ENCODE data around the gene GIPC3. TPM values are rescaled to one million over a fixed set of nuclear protein-coding genes. Genes with fewer than 3 reads are reported as not detected.
"Not testable (repeated sequence)": the region's sequence is repeated elsewhere in the genome, so short reads cannot be mapped to it uniquely, and the experiment has no call there.

Gene GIPC3
- total RNA-seq, 2 experiments from 2014 or later = 0.19 to 0.26 TPM

DNA sequence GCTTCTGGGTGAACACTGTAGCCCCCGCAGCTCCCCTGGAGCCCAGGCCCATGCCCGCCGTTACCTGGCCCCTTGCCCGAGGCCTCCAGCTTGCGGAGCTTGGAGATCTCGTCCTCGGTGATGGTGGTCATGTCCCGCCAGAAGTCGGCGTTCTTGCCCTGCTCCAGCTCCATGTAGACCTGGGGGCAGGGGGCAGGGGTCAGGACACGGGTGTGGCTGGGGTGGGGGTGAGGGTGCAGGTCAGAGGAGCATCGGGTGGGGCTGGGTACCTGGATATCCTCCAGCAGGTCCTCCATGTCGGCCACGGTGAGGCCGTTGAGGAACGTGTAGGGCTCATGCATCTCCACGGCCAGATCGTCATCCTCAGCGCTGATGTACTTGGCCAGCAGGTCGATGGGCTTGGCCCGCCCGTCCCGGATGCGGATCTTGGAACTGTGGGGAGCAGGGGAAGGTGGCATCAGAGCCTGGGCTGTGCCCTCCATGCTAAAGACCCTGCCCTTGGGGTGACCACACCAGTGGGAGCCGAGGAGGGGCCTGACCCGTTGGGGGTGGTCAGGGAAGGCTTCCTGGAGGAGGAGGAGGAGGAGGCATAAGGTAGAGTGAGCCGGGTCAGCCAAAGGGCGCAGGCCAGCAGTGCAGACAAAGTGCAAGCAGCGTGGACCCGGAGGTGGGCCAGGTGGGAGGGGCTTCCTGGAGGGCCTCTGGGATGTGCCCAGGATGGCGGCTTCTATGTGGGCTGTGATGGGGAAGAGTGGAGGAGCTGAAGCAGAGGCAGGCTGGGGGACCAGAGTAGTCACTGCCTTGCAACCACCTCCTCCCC, 33.7 kb downstream of the GIPC3 start:
- Mint-ChIP-seq H3K4me3 (no peak overlapping the region), H3K27me3 (no peaks in the 10 kb centered on the region), H3K4me1 (ENCODE audit: low read depth) (peaks cover under 1% of the 10 kb centered on the region), H3K36me3 (peaks cover 1% of the 10 kb centered on the region), H3K9me3 (no peaks in the 10 kb centered on the region), H3K27ac (no peak overlapping the region)
- ChIA-PET POLR2A (no interaction called here), CTCF (interaction anchor here (0.7 to 2.2 kb wide), 6 partner anchors 33 to 80 kb away, joined by 3 to 5 read pairs (median 3); no protein-coding TSS in a partner anchor)
- intact Hi-C loops (cut with micrococcal nuclease) = loop anchor here (1.0 kb wide), 1 partner anchor 74 kb away; no protein-coding TSS in a partner anchor
- no peak for DNase-seq

DNA sequence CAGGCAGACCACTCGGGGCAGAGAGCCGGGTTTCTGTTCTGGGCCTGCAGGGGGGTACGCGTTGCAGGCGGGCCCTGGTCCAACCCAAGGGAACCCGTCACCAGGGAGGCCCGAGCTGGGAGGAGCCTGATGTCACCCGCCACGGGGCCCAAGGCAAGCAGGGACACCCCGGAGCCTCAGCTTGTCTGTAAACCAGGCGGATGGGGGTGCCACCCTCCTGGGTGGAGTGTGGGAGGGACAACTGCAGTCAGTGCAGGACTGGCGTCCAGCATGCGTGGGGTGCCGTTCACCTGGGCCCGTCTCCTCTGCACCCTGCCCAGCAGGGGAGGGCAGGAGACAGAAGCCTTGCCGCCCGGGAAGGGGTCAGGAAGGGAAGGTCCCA, 34.3 kb downstream of the GIPC3 start:
- POLR2A ChIA-PET = no interaction called here
- Mint-ChIP-seq H3K36me3 (peaks cover 1% of the 10 kb centered on the region), H3K9me3 (no peaks in the 10 kb centered on the region), H3K27ac (no peak overlapping the region), H3K27me3 (no peaks in the 10 kb centered on the region), H3K4me3 (no peak overlapping the region), H3K4me1 (ENCODE audit: low read depth) (peaks cover 7% of the 10 kb centered on the region)
- intact Hi-C loops (cut with micrococcal nuclease) = no loop called here
- CTCF ChIA-PET = interaction anchor here (0.7 to 1.5 kb wide), 2 partner anchors 33 to 79 kb away, joined by 3 to 4 read pairs; no protein-coding TSS in a partner anchor
- DNase-seq = no peak

DNA sequence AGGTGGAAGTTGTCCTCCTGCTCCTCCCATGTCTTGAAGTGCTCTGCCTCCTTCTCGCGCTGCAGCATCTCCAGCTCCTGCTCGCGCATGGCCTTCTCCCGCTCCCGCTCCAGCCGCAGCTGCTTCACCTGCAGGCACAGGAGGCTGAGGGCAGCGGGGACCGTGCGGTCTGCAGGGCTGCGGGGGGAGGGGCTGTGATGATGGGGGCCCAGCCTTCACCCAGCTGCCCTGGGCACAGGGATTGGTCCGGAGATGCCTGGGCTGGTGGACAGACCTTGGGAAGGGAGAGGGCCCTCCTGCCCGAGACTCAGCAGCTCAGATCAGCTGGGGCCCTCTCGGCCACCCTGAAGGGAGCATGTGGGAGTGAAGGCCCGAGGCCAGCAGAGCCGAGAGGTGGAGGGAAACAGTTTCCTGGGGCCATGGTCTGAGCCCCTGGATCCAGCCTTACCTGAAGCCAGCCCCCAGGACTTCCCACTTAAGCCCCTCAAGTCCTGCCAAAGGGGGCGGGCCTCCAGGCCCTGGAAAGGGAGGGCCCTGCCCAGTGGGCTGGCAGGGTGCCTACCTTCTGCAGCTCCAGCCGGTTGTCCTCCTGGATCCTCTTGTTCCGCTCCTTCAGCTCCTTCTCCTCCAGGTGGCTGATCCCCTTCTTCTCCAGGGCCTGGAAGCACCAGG, 35.0 kb downstream of the GIPC3 start:
- POLR2A ChIA-PET = no interaction called here
- peaks cover 1% of the 10 kb centered on the region for H3K36me3 Mint-ChIP-seq
- intact Hi-C loops (cut with micrococcal nuclease) = no loop called here
- H3K9me3 Mint-ChIP-seq = no peaks in the 10 kb centered on the region
- no peak for DNase-seq
- CTCF ChIA-PET = interaction anchor here (0.7 to 1.5 kb wide), 2 partner anchors 34 to 79 kb away, joined by 3 to 4 read pairs; no protein-coding TSS in a partner anchor
- H3K4me3 Mint-ChIP-seq = no peak overlapping the region
- peaks cover 11% of the 10 kb centered on the region for H3K4me1 Mint-ChIP-seq (ENCODE audit: low read depth)
- no peak overlapping the region for H3K27ac Mint-ChIP-seq
- H3K27me3 Mint-ChIP-seq = no peaks in the 10 kb centered on the region

DNA sequence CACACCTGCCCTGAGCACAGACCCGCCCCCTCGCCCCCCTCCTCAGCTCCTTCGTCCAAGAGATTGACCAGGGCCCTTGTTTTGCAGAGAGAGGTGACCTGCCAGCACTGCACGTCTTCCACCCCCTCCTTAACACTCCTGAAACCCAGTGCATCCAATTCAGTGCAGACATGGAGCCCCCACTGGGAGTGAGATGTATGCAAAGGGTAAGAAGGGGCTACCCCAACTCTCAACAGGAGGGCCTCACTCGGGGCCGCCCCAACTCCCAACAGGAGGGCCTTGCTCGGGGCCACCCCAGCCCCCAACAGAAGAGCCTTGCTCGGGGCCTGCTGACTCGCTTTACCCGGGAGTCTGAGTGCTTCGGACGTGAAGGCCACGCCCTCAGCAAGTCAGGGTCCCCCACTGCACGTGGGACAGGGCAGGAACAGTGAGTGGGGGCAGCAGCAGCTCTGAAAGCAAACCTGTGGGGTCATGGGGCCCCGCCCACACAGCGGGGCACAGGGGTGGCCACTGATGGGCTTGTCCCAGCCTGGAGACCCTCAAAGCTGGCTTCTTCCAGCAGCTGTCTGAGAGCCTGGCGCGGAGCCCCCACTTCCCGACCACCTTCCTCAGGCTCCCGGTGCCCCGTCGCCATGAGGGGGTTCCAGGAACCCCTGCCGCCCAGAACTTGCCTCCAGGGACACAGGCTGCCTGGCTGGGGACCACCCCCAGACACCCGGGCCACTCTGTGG, 35.7 kb downstream of the GIPC3 start:
- intact Hi-C loops (cut with micrococcal nuclease) = no loop called here

DNA sequence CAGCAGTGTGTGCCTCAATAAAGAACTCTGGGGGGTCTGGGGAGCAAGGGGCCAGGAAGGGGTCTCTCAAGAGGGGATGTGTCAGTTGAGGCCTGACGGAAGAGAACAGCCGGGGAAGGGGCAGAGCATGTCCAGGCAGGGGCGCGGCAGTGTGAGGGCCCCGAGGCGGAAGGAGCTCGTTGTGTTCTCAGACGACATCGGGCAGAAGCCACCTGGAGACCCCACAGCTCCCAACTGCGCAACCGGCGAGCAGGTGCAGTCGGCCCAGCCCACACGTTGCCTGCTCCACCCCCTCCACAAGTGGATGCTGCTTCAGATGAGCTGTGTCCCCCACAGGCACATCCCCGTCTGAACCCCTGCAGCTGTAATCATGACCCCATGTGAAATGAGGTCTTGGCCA, 36.4 kb downstream of the GIPC3 start:
- Mint-ChIP-seq H3K36me3 (peaks cover 1% of the 10 kb centered on the region), H3K9me3 (no peaks in the 10 kb centered on the region), H3K4me1 (ENCODE audit: low read depth) (peaks cover 20% of the 10 kb centered on the region), H3K27me3 (no peaks in the 10 kb centered on the region), H3K27ac (no peak overlapping the region), H3K4me3 (no peak overlapping the region)
- CTCF ChIA-PET = no interaction called here
- intact Hi-C loops (cut with micrococcal nuclease) = no loop called here
- POLR2A ChIA-PET = no interaction called here
- DNase-seq = no peak

More for the DNA sequence above, 35.7 kb downstream of the GIPC3 start:
- no peak for DNase-seq
- ChIA-PET CTCF (no interaction called here), POLR2A (no interaction called here)
- Mint-ChIP-seq H3K4me1 (ENCODE audit: low read depth) (peaks cover 15% of the 10 kb centered on the region), H3K36me3 (peaks cover 1% of the 10 kb centered on the region), H3K27ac (no peak overlapping the region), H3K9me3 (no peaks in the 10 kb centered on the region), H3K27me3 (no peaks in the 10 kb centered on the region), H3K4me3 (no peak overlapping the region)

DNA sequence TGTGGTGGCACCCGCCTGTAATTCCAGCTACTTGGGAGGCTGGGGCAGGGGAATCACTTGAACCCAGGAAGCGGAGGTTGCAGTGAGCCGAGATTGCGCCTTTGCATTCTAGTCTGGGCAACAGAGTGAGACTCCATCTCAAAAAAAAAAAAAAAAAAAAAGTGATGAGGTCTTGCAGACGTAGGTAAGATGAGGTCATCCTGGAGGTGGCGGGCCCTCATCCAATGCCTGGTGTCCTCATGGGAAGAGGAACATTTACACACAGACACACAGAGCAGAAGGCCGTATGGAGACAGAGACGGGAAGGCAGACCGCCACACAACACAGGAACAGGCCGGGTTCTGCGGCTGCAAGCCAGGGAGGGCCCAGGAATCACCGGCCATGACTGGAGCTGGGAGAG, 36.9 kb downstream of the GIPC3 start:
- no peak for DNase-seq
- Mint-ChIP-seq H3K27ac (no peak overlapping the region), H3K4me1 (ENCODE audit: low read depth) (peaks cover 24% of the 10 kb centered on the region), H3K4me3 (no peak overlapping the region), H3K36me3 (peaks cover 1% of the 10 kb centered on the region), H3K27me3 (no peaks in the 10 kb centered on the region), H3K9me3 (no peaks in the 10 kb centered on the region)
- CTCF ChIA-PET = interaction anchor here (1.2 kb wide), 1 partner anchor 30 kb away, joined by 3 read pairs; no protein-coding TSS in a partner anchor
- intact Hi-C loops (cut with micrococcal nuclease) = no loop called here
- POLR2A ChIA-PET = no interaction called here

DNA sequence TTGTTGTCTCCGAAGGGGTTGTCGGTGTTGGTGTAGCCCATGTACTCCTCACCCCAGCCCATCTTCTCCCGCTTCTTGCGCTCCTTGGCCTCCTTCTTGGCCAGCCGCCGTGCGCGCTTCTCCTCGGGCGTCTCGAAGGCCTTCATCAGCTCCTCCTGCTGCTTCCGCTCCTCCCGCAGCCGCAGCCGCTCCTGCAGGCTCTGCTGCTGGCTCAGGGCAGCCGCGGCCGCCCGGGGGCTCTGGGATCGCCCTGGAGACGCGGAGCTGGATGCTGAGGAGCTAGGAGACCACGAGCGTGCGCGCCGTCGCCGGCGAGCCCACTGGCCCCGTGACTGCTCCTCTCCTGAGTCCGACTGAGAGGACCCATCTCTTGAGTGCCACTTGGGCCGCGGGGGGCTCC, 38.4 kb downstream of the GIPC3 start:
- CTCF ChIA-PET = no interaction called here
- Mint-ChIP-seq H3K4me3 (no peak overlapping the region), H3K4me1 (ENCODE audit: low read depth) (peaks cover 24% of the 10 kb centered on the region), H3K27me3 (no peaks in the 10 kb centered on the region), H3K27ac (no peak overlapping the region), H3K36me3 (peaks cover 1% of the 10 kb centered on the region), H3K9me3 (no peaks in the 10 kb centered on the region)
- intact Hi-C loops (cut with micrococcal nuclease) = no loop called here
- POLR2A ChIA-PET = no interaction called here
- DNase-seq = no peak

DNA sequence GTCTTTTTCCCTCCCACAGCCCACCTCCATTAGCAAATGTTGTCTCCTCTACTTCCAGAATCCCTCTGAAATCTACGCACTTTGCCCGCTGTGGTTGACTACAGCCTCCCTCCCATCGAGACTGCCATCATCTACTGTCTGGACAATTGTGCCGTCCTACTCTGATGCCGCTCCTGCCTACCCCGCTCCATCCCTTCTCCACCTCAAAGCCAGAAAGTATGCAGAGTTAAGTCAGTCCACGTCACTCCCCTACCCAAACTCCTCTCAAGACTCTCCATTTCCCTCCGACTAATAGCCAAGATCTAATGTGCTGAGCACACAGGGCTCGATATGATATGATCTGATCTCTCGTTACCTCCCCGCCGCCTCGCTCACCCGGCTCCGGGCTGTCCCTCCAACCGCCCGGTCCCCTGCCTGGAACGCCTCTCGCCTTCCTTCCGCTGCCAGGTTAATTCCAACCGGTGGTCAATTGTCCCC, 40.8 kb downstream of the GIPC3 start:
- ChIA-PET POLR2A (no interaction called here), CTCF (no interaction called here)
- no peaks in the 10 kb centered on the region for H3K27me3 Mint-ChIP-seq
- peak overlapping the region; percentile 98 for H3K27ac Mint-ChIP-seq
- peaks cover 24% of the 10 kb centered on the region for H3K4me1 Mint-ChIP-seq (ENCODE audit: low read depth)
- intact Hi-C loops (cut with micrococcal nuclease) = loop anchor here (2.0 to 5.0 kb wide), 2 partner anchors 69 to 119 kb away; partner anchors contain the start of genes FZR1 and MFSD12
- DNase-seq = no peak
- no peaks in the 10 kb centered on the region for H3K9me3 Mint-ChIP-seq
- H3K36me3 Mint-ChIP-seq = no peaks in the 10 kb centered on the region
- peak overlapping the region; percentile 88 for H3K4me3 Mint-ChIP-seq

DNA sequence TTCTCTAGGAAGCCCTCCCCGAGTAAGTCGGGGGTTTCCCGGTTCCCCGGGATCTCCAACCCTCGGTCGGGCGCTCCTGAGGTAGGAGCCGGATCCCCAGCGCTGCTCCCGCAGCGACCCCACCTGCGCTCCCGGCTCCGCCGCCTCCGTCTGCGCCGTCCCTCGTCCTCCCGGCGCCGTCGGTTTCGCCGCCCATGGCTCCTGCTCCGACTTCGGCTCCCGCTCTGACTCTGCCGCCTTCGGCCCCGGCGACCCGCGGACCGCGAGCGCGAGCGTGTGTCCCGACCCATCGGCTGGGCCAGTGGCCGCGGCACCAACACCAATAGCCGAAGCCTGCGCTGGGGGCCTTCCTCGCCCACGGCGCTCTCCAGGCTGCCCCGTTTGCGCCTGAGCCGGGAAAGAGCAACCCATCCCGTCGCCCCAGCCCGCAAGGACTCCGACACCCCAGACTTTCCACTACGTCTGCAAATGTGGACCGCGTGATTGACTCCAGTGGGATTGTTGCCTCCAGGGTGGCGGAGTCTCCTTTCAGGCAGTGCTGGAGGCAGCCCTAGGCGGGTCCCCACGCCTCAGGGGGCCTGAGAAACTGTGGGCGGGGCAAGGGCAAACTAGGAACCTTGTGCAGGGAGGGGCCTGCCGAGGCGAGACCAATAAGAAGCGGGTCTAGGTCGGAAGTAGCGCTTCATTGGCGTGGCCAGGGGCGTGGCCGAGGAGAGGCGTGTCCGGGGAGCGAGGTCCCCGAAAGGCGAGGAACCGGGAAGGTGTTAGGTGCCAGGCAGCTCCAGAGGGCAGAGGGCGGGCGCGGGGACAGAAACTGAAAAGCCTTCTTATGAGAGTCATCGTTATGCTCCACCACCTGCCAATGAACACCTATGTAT, 41.4 kb downstream of the GIPC3 start, which contains the start of gene CACTIN:
TSS of gene CACTIN (minus strand) at position 318 of the 878 bp plus-strand sequence. CDS start at position 290, 28 bp downstream.
- H3K27ac Mint-ChIP-seq = peak within 1 kb of the TSS; percentile 98
- DNase-seq = peak; percentile 99
- H3K27me3 Mint-ChIP-seq = no peaks in the 10 kb centered on the region
- intact Hi-C loops (cut with micrococcal nuclease) = loop anchor here (2.0 to 5.0 kb wide), 2 partner anchors 69 to 120 kb away; partner anchors contain the start of genes FZR1 and MFSD12
- ChIA-PET POLR2A (interaction anchor here (1.4 kb wide), 1 partner anchor 96 kb away, joined by 4 read pairs; no protein-coding TSS in a partner anchor), CTCF (interaction anchor here (0.8 to 1.2 kb wide), 3 partner anchors 73 to 171 kb away, joined by 3 to 4 read pairs (median 4); partner anchors contain the start of gene PIP5K1C)
- no peaks in the 10 kb centered on the region for H3K9me3 Mint-ChIP-seq
- H3K36me3 Mint-ChIP-seq = no peaks in the 10 kb centered on the region
- H3K4me1 Mint-ChIP-seq (ENCODE audit: low read depth) = peaks cover 24% of the 10 kb centered on the region
- H3K4me3 Mint-ChIP-seq = peak within 1 kb of the TSS; percentile 88

DNA sequence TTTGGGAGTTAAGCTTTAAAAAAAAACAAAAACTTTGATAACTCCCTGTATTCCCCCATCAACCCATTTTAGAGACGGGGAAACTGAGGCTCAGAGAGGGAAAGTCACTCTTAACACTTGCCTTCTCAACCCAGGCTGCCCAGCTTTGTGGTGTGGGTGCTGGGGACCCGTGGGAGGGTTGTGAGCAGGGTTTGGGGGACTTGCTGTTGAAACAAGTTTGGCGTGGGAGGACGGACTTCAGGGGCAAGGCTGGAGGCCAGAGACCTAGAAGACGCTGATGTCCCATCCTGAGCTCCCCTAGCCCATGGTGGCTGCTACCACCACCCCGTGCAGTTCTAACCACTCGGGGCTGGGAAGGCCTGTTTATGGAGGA, 42.1 kb downstream of the GIPC3 start:
- intact Hi-C loops (cut with micrococcal nuclease) = loop anchor here (2.0 to 5.0 kb wide), 2 partner anchors 70 to 121 kb away; partner anchors contain the start of genes FZR1 and MFSD12
- Mint-ChIP-seq H3K27me3 (no peaks in the 10 kb centered on the region), H3K9me3 (no peaks in the 10 kb centered on the region), H3K4me1 (ENCODE audit: low read depth) (peaks cover 24% of the 10 kb centered on the region), H3K36me3 (no peaks in the 10 kb centered on the region), H3K27ac (no peak overlapping the region), H3K4me3 (peak overlapping the region; percentile 88)
- ChIA-PET POLR2A (interaction anchor here (1.4 kb wide), 1 partner anchor 95 kb away, joined by 4 read pairs; no protein-coding TSS in a partner anchor), CTCF (interaction anchor here (0.8 to 1.2 kb wide), 3 partner anchors 72 to 171 kb away, joined by 3 to 4 read pairs (median 4); partner anchors contain the start of gene PIP5K1C)
- no peak for DNase-seq

DNA sequence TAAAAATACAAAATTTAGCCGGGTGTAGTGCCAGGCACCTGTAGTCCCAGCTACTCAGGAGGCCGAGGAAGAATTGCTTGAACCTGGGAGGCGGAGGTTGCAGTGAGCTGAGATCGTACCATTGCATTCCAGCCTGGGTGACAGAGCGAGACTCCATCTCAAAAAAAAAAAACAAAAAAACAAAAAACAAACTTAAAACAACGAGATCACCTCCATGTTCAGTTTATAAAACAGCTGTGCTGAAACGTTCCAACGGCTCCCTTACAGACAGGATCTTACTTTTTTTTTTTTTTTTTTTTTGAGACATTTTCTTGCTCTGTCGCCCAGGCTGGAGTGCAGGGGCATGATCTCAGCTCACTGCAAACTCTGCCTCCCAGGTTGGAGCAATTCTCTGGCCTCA, 43.5 kb downstream of the GIPC3 start:
- CTCF ChIA-PET = interaction anchor here (0.7 kb wide), 1 partner anchor 384 kb away, joined by 4 read pairs; no protein-coding TSS in a partner anchor
- H3K27ac Mint-ChIP-seq, H3K36me3 Mint-ChIP-seq, H3K4me3 Mint-ChIP-seq, H3K27me3 Mint-ChIP-seq, POLR2A ChIA-PET, DNase-seq, H3K9me3 Mint-ChIP-seq: not testable (repeated sequence)
- H3K4me1 Mint-ChIP-seq (ENCODE audit: low read depth) = peaks cover 24% of the 10 kb centered on the region
- intact Hi-C loops (cut with micrococcal nuclease) = loop anchor here (5.0 kb wide), 1 partner anchor 71 kb away; the partner anchor contains the start of gene MFSD12

Measured in activated CD4-positive, alpha-beta memory T cell treated with anti-CD3 and anti-CD28 coated beads for 36 hours (primary cell).